ENCODE measurements around the gene ISM1.

GRCh38 chr20:13220904-13221297 lies at the start of gene ISM1:
- TF ChIP-seq CTCF (IDR thresholded peaks at IDR 0.05) (no peak), POLR2A (IDR thresholded peaks at IDR 0.05) (no peak)
